ENCODE results near the gene PITRM1.

- TF ChIP-seq CTCF (IDR thresholded peaks at IDR 0.05) (no peak), POLR2A (IDR thresholded peaks at IDR 0.05) (no peak)
Measured at GRCh38 chr10:3169271-3169670, 3.3 kb downstream of the PITRM1 start.
